NCI-H524 treated with DMSO at 0.1 percent for 48 hours (cell line): ENCODE measurements around the gene PKNOX2.
A peak's percentile ranks its signal among the peaks of the same experiment; 100 is the strongest.

Source experiments
- DNase-seq: peaks from one replicate; lab custom pipeline; 2025; lab: John Stamatoyannopoulos, UW

Gene PKNOX2

DNA sequence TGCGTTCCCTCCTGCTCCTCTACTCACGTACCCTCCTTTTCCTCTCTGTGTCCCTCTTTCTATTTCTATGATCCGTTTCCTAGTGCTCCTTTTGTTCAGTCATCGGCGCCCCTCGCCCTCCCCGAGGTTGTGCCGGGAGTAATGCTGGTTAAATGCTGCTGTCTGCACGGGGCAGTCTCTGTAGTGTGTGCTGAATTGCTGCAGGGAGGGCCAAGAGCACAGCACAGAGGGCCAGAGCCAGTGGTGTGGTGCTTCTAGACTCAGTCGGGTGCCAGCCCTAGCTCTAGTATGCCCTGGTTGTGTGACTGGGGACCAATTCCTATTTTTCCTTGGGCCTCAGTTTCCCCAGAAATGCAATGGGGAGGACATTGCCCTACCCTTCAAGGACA is 98.3 kb downstream of the PKNOX2 start:
- no peak for DNase-seq

DNA sequence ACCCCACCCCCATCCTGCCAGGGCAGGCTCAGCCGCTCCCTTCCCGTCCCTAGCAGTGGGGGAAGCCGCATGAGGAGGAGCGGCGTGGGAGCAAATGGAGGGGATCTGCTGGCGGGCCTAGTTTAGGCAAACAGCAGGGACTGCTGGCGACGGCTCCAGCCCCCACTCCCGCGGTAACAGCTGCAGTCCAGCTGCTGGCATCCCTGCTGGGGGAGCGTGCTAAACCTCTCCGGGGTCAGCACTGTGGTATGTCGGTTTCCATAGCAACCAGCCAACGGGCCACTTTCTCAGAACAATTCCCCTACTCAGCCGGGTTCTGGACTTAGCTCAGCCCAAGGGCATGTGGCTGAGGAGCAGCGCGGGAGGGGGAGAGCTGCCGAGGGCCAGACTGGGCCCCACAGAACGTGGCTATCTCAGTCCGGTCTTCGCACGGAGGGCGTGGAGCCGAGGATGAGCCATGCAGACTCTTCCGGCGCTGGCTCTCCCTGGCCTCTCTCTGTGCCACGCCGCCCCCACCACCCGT is 98.8 kb downstream of the PKNOX2 start:
- no peak for DNase-seq

DNA sequence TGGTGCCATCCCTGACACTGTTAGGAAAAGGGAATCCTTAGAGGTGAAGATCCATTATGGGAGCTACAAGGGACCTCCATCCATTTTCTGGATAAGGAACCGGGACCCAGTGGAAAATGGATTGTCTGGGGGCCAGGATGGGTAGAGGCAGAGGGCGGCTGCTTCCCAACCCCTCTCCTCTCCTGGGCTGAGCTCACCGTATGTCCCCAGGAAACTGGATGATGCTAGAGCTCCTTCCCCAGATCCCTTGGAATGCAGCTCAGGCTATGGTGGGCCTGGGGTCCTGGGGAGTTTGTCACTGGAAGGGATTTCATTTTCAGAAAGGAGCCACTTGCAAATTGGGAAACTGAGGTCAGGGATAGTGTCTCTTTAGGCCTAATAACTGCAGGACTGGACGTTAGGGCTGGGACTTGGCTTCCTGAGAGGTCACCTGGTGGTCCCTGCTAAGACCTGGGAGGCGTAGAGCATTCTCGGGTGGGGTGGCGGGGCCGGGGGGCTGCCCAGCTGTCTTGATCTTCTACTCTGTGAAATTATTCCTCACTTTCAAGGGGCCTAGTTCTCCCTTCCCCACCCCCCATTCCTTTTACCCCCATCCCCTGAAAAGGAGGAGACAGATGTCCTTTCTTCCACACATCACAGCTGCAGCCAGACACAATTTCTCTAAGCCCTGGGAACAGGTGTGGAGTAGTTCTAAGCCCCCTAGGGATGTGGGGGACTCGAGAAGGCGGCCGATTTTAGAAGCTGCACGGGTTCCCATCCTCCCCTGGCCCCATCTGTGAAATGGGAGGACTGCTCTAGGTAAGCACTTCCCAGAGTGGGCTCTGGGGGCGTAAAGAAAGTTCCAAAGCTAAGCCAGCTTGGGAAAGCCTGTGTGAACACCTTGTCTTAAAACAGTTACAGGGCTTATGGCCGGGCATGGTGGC is 99.8 kb downstream of the PKNOX2 start:
- peak; percentile 23 for DNase-seq

DNA sequence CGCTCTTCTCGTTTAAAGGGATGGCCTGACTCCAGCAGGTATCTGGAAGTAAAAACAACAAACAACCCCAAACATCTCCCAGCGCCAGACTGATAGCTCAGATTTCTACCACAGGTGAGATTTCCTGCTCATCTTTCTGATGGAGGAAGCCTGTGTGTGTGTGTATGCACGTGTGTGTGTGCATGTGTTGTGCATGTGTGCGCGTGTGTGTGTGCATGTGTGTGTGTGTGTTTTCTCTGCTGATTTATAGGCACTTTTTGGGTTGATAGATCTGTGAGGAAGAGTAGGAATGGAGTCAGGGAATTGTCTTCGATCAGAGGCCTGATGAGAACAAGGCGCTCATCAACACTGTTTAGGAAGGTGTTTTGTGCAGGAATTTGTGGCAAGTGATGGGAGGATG is 103.0 kb downstream of the PKNOX2 start:
- no peak for DNase-seq

DNA sequence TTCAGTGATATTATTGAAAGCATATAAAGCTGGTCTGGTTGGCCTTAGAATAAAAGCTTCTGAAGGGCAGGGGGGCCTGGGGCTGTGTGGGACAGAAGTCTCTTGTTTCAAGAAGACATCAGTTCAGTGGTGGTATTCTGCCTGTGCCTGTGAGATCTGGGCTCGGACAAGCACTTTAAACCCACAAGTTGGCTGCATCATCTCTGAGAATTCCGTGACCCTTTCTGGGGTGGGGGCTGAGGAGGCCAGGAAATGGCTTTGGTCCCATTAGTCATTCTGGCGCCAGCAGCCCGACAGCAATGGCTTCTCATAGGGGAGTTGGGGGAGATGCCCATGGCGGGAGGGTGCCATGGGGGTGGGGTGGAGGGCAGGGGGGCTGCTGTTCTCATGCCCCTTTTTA is 104.1 kb downstream of the PKNOX2 start:
- DNase-seq: no peak

DNA sequence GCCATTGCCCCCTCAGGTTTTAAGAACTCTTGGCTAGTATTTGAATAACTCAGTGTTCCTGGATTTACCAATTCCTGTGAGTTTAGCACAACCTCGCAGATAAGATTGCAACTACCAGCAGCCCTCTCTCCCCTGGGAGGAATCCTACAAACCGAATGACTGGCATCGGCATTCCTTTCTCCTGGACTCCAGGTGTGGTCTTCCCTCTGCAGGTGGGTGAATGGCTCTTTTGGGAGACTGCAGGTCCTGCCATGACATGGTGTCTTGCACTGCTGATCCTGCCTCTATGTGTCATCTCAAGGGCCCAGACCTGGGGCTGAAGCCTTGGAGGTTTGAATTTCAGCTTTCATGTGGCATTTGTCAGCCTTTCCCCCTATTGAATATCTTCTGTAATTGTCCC is 105.6 kb downstream of the PKNOX2 start:
- DNase-seq: no peak

DNA sequence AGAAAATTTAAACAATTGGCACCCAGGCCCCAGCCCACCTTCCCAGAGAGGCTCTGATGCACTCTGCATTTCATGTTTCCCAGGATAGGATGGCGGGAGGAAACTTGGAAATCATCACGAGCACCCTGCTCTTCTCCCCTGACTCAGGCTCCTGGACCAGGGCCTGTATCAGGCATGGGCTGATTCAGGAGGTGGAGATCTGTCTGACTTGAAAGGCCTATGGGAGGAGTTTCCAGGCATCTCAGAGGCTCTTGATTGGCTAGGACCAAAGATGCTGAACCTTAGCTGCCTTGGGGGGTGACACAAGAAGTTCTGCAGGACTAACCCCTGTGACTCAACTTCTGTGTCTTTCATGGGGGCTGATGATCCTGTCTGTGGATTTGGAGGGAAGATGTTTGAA is 106.2 kb downstream of the PKNOX2 start:
- DNase-seq: no peak

DNA sequence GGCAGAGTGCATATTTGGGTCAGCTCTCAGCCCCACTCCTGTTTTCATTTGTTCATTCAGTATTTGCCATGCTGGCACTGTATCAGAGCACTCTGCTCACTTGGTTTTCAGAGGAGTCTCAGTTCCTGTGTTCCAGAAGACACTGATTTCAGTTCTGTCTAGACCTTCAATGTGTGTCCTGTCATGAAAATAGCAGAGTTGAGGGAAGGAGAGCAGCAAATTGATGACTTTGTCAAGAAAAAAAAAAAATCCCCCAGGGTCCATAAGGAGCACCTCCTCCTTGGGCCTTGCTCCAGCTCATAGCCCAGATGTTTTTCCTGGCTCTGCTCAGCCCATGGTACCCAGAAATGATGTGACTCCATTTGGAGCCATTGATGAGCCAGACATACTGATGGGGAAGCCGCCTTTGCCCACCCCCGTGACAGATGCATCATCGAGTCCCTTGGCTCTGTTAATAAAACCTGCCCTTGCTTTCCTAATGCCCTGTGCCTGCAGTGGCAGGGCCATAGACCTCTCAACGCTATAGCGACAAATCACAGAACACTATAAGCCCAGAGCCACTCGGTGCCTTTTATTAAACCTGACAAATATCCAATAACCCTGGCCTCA is 107.0 kb downstream of the PKNOX2 start:
- no peak for DNase-seq

DNA sequence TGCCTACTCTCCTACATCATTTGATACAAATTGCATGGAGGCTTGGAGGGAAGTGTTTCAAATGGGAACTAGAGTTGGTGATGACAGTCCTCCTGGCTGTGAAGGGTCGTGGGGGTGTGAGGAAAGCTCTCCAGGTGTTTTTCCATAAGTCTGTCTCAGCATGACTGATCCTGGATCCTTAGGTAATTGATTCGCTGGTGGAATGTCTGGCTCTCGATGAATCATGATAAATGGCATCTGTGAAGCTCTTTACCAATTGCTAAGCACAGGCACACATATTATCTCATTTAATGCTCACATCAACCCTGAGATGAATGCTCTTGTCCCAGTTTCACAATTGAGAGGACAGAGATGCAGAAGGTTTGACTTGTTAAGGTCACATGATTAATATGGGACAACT is 107.5 kb downstream of the PKNOX2 start:
- DNase-seq: no peak

DNA sequence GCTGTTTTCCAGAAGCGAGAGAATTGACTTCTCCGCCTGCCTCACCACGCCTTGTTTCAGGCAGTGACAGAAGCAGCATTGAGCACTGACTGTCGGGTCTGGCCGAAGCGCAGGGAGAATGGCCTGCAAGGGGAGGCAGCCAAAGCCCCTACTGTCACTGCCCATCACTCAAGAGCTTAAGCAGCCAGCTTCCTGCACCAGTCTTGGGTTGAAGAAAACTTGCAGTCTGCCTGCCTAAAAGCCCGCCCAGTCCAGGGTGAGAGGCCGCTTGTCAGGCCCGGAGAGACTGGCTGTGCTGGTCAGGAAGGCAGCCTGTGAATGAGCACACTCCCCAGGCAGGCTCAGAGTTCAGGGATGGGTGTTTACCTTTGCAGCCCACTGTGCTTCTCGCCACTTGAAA is 108.3 kb downstream of the PKNOX2 start:
- no peak for DNase-seq

DNA sequence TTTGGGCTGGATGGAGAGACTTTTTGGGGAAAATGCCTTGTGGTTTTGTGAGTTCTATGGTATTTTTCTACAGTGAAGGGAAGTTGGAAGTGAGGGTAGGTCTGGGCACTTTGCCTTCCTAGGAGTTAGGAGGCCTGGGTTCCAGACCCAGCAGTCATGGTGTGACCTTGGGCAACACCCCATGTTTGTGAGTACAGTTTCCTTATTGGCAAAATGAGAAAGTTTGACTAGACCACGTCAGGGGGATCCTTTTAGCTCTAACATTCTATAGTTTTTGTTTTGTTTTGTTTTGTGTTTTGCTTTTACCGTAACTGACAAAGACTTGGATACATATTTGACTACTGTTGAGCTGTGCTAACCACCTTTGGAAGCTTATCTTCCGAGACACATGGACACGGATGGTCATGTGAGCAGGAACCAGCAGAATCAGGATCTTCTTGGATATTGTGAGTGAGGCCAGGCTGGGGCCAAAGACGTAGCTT is 109.0 kb downstream of the PKNOX2 start:
- no peak for DNase-seq

DNA sequence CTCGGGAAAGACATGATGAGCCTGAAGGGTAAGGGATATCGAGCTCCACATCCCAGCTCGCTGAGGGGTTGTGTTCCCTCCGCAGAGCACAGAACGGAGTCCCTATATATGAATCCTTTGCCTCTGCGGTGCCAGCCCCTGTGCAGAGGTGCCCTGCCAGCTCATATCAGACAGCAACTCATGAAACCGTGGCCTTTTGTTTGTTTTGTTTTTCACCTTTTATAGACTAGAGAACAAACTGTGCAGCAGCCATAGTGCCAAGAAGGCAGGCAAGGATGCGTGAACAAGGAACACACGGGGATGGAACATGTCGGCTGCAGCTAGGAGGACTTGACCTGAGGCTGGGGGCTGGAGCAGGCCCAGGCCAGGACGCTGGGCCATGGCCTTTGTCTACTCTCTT is 109.8 kb downstream of the PKNOX2 start:
- no peak for DNase-seq

DNA sequence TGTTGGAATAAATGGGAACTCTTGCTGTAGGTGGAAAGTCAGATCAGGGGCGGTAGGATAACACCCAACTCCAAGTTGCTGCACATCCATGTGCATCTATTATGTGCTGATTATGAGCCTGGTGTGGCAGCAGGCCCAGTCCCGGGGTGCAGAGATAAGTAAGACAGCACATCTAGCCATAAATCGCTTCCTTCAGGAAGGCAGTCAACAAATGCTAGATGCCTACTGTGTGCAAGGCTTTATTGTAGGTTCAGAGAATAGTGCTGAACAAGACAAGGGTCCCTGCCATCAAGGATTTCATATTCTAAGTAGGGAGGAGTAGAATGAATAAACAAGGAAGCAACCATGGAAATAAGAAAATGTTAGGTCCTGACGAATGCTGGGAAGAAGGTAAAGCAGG is 110.2 kb downstream of the PKNOX2 start:
- no peak for DNase-seq

DNA sequence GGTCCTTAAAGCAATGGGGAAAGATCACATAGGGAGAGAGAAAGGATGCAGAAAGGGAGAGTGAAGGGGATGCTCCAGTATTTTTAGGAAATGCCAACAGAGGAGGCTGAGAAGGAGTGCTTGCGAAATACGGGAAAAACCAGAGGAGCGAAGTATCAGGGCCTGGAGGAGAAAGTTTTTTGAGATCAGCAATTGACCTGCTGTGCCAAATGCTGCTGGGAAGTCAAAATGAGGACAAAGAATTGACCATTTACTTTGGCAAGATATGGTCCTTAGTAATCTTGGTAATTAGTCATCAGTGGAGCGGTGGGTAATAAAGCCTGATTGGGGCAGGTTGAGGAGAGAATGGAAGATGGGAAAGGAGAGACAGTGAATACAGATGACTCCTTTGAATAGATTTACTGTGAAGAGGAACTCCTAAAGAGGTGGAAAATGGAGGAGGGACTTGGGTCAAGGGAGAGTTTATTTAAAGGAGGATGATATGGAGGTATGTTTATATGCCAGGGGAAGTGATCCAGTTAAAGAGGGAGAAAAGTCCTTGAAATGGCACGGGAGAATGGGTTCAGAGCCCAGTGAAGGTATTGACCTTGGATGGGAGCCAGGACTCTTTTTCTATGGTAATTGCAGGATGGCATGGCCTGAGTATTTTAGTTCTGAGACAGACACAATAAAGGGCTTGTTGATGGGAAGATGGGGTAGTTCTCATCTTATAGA is 111.5 kb downstream of the PKNOX2 start:
- no peak for DNase-seq

DNA sequence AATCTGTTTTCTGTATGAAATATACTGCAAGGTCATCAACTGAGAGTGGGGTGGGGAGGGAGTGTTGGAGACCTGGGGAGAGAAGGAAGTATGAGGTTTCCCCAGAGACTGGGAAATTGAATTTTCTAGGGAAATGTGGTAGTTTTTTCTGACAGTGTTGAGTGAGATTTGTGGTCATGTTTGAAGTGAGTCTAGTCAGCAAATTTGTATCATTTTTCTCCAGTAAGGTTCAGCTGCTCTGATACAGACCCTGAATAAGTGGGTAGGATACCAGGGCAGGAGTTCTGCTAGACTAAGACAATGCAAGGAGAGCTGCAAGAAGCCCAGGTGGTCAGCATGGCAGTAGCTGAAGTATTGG is 112.0 kb downstream of the PKNOX2 start:
- no peak for DNase-seq

DNA sequence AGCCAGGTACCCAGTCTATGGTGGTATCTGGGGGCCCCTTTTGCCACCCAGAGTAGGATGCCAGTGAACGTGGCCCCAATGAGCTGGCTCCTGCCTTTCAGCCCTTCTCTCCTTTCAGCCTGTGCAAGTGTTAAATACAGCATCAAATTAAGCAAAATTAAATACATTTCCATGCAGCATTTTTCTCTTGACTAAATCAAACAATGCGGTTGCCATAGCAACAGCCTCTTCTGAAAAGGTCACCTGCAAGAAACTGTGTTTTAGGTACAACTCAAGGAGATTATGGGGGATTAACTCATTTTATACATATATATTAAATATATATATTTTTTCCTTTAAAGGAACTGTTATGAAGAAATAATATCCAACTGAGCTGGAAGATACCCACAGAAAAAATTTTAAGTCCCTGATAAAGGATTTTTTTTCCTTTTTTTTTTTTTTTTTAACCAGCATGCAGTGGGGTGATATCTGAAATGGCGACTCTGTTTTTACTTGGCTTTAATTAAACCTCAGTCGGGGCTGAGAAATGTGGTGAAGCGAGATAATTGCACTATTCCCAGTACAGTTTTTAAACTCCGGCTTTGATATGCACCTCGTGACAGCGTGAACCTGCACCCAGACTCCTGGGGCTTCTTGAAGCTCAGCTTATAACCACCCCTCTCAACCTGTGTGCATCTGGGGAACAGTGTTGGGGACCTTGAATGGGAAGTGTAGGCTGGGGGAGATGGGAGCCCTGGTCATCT is 115.3 kb downstream of the PKNOX2 start:
- no peak for DNase-seq

DNA sequence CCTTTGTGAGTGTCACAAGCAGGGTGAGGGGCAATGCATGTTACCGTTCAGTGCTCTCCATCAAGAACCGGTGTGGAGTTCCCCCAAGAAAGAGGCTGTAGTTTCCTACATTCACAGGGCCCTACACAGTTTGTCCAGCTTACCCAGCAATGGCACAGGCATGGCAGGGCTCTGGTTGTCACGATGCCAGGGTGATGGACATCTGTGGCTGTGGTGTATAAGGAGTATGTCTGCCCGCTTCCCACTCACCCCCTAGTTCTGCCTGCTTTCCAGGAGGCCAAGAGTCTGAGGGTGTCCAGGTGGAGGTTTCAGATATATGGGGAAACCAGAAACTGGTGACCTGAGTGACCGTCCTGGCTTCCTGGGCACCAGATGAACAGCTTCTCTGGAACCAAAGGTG is 116.1 kb downstream of the PKNOX2 start:
- no peak for DNase-seq

DNA sequence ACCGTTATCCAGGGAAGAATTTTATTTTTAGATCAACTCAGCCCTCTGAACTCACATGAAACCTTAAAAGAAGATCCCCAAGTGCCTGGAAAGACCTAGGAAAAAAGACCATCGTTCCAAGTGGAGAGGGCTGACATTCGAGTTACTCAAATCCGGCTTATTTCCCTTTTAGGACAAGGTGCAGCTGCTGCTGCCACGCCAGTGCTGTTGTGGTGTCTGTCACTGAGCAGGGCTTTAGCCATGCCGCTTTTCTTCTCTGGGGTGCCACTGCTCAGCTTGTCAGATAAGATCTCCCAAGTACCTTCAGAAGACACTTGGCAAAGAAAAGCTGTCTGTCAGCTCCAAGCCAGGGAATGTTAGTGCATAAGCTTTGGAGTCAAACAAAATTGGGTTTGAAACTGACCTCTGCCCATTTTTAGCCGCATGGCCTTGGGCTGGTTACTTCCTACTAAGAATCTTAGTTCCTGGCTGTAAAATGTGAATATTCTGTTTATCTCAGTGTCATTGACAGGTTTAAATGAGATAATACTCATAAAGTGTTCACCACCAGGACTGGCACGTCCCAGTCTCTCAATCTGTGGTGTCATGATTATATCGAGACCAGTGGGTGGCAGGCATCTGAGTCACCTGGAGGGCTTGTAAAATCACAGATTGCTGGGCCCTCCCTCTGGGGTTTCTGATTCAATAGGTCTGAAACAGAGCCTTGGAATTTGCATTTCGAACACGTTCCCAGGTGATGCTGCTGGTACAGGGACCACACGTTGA is 117.5 kb downstream of the PKNOX2 start:
- peak; percentile 49 for DNase-seq

DNA sequence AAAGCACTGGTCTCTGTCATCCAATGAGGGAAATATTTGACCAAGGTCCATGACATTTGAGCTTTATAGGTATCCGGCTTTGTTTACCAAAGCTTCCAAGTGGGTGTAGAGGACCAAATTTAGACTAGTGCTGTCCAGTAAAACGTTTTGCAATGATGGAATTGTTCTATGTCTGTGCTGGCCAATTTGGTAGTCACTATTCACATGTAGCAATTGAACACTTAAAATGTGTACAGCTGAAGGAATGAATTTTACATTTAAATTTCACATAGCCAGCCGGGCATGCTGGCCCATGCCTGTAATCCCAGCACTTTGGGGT is 118.0 kb downstream of the PKNOX2 start:
- DNase-seq: no peak

DNA sequence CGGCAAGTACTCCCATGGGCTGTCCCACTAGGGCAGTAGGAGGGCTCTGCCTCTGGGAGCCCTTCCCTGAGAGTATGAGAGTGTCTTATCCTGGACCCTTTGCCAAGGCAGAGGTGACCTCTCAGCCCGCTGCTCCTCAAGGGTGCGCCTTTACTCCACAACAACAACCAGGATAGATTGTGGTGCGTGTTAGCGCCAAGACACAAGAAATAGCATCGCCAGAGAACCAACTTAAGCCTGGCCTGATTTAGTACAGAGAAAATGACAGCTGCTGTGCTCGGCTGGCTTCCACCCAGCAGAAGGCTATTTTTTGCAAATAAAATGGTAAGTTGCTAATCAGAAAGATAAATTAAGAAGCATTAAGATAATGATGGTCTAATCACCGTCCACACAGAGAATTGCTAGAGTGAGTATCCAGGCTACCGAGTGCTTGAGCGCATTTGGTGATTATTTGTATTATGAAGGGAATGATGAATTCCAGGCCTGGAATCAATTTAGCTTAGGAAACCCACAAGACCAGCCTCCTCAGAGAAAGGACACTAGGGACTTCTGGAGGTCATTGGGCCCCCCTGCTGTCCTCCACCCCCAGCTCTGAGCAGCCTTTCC is 119.8 kb downstream of the PKNOX2 start:
- no peak for DNase-seq

DNA sequence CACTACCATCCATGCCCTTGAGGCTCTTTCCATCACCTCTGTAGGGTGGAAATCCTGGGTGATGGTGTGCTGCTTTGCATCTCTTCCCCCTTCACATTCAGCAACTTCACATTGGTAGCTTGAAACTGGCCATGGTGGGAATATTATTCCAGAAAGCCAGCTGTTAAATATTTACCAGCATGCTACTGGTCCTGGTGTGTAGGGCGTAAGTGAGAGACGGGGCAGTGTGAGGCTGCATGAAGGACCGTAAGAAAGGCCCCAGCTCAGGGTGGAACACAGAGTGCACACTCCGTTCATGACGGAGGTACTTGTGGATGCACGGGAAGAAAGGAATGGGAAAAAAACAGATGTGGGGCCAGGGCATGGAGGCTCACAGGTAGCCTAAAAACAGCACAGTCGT is 121.3 kb downstream of the PKNOX2 start:
- no peak for DNase-seq
